SHP77 treated with DMSO at 0.1 percent for 48 hours (cell line): Measurements from ENCODE around the gene KRT13.

Experiments
- DNase-seq: peaks from one replicate; lab custom pipeline; 2025; lab: John Stamatoyannopoulos, UW

Gene KRT13

GRCh38 chr17:41466988-41467387 lies 38.4 kb downstream of the KRT13 start, which contains the start of gene KRT32:
KRT32 (minus strand) TSS chr17:41467386; CDS start chr17:41467325, 61 bp downstream.
- no peak for DNase-seq

- DNase-seq, result no peak
Observed at GRCh38 chr17:41464682-41465081, 40.7 kb downstream of the KRT13 start.

- DNase-seq, result no peak
Observed at GRCh38 chr17:41464173-41464572, 41.2 kb downstream of the KRT13 start.

- DNase-seq, result no peak
Observed at GRCh38 chr17:41463746-41464145, 41.7 kb downstream of the KRT13 start.

GRCh38 chr17:41462705-41463104 lies 42.7 kb downstream of the KRT13 start:
- DNase-seq, result no peak

GRCh38 chr17:41457676-41458075 lies 47.7 kb downstream of the KRT13 start:
- no peak for DNase-seq

- DNase-seq, result no peak
Observed at GRCh38 chr17:41456204-41456603, 49.2 kb downstream of the KRT13 start.

- DNase-seq, result no peak
Observed at GRCh38 chr17:41455236-41455635, 50.2 kb downstream of the KRT13 start.

- no peak for DNase-seq
Observed at GRCh38 chr17:41453066-41453465, 52.3 kb downstream of the KRT13 start.

GRCh38 chr17:41452281-41452680 lies 53.1 kb downstream of the KRT13 start:
- no peak for DNase-seq

GRCh38 chr17:41451154-41451728 lies 54.2 kb downstream of the KRT13 start:
- DNase-seq, result no peak
